Fibroblast of peridontal ligament (primary cell): Measurements from ENCODE around the gene RALGAPA2.
A peak's percentile ranks its signal among the peaks of the same experiment; 100 is the strongest.

Experiments used
- DNase-seq: peaks from one replicate; pipeline ENCODE4 v3.0.0-alpha.2; 2010; ENCODE audit errors: extremely low read depth

Gene RALGAPA2

GRCh38 chr20:20578838-20579237 lies 133.6 kb downstream of the RALGAPA2 start:
- no peak for DNase-seq

GRCh38 chr20:20573797-20574196 lies 138.6 kb downstream of the RALGAPA2 start:
- no peak for DNase-seq

GRCh38 chr20:20571068-20571780 lies 141.2 kb downstream of the RALGAPA2 start:
- no peak for DNase-seq

GRCh38 chr20:20568604-20569205 lies 143.7 kb downstream of the RALGAPA2 start:
- DNase-seq = peak; percentile 75

- no peak for DNase-seq
Measured at GRCh38 chr20:20567712-20568111, 144.7 kb downstream of the RALGAPA2 start.

- no peak for DNase-seq
Measured at GRCh38 chr20:20566516-20566915, 145.9 kb downstream of the RALGAPA2 start.

- DNase-seq = no peak
Measured at GRCh38 chr20:20564279-20564678, 148.2 kb downstream of the RALGAPA2 start.

GRCh38 chr20:20562507-20562906 lies 149.9 kb downstream of the RALGAPA2 start:
- DNase-seq = no peak

- no peak for DNase-seq
Measured at GRCh38 chr20:20561841-20562240, 150.6 kb downstream of the RALGAPA2 start.

GRCh38 chr20:20561172-20561571 lies 151.3 kb downstream of the RALGAPA2 start:
- DNase-seq = no peak

GRCh38 chr20:20557406-20557805 lies 155.0 kb downstream of the RALGAPA2 start:
- DNase-seq = no peak

GRCh38 chr20:20555838-20556237 lies 156.6 kb downstream of the RALGAPA2 start:
- DNase-seq = no peak

GRCh38 chr20:20554951-20555350 lies 157.5 kb downstream of the RALGAPA2 start:
- DNase-seq = no peak

GRCh38 chr20:20553541-20553940 lies 158.9 kb downstream of the RALGAPA2 start:
- no peak for DNase-seq

- no peak for DNase-seq
Measured at GRCh38 chr20:20552076-20552475, 160.4 kb downstream of the RALGAPA2 start.

GRCh38 chr20:20551409-20551808 lies 161.0 kb downstream of the RALGAPA2 start:
- no peak for DNase-seq

- no peak for DNase-seq
Measured at GRCh38 chr20:20549704-20550103, 162.7 kb downstream of the RALGAPA2 start.

- DNase-seq = no peak
Measured at GRCh38 chr20:20549267-20549612, 163.2 kb downstream of the RALGAPA2 start.

GRCh38 chr20:20548527-20549266 lies 163.7 kb downstream of the RALGAPA2 start:
- no peak for DNase-seq

- no peak for DNase-seq
Measured at GRCh38 chr20:20547876-20548266, 164.6 kb downstream of the RALGAPA2 start.

- peak; percentile 16 for DNase-seq
Measured at GRCh38 chr20:20547221-20547875, 165.1 kb downstream of the RALGAPA2 start.

GRCh38 chr20:20546402-20546801 lies 166.0 kb downstream of the RALGAPA2 start:
- no peak for DNase-seq
